HS-5 (cell line): ENCODE measurements around the gene ABCC3.
"Not testable (repeated sequence)": the region's sequence is repeated elsewhere in the genome, so short reads cannot be mapped to it uniquely, and the experiment has no call there.

Experiments
- DNase-seq: peaks from one replicate; pipeline ENCODE4 v3.0.0-alpha.2; 2012; ENCODE audit warnings: low read depth

The ABCC3 gene

GRCh38 chr17:50707289-50708049, 72.8 kb downstream of the ABCC3 start, which contains the start of gene ANKRD40:
TSS of gene ANKRD40 (minus strand) at chr17:50707914. CDS start at chr17:50707654, 260 bp downstream.
- peak; percentile 81 for DNase-seq

GRCh38 chr17:50708050-50709000, 73.6 kb downstream of the ABCC3 start:
- no peak for DNase-seq

GRCh38 chr17:50709053-50709452, 74.4 kb downstream of the ABCC3 start:
- not testable (repeated sequence) for DNase-seq

- no peak for DNase-seq
Observed at GRCh38 chr17:50710025-50710424, 75.3 kb downstream of the ABCC3 start.

GRCh38 chr17:50710650-50711049, 76.0 kb downstream of the ABCC3 start:
- DNase-seq = no peak

GRCh38 chr17:50712641-50713040, 78.0 kb downstream of the ABCC3 start:
- no peak for DNase-seq

GRCh38 chr17:50715471-50715870, 80.8 kb downstream of the ABCC3 start:
- no peak for DNase-seq

GRCh38 chr17:50719144-50719923, 84.7 kb downstream of the ABCC3 start, which contains the start of gene LUC7L3:
TSS of gene LUC7L3 (plus strand) at chr17:50719603. CDS start at chr17:50719733, 130 bp downstream.
- DNase-seq = peak; percentile 79

- no peak for DNase-seq
Observed at GRCh38 chr17:50719924-50720794, 85.5 kb downstream of the ABCC3 start.

GRCh38 chr17:50721194-50722010, 86.7 kb downstream of the ABCC3 start:
- no peak for DNase-seq

- DNase-seq = no peak
Observed at GRCh38 chr17:50722746-50723145, 88.1 kb downstream of the ABCC3 start.

- DNase-seq = not testable (repeated sequence)
Observed at GRCh38 chr17:50724622-50725021, 89.9 kb downstream of the ABCC3 start.

GRCh38 chr17:50725769-50726655, 91.3 kb downstream of the ABCC3 start:
- no peak for DNase-seq

GRCh38 chr17:50728112-50728429, 93.4 kb downstream of the ABCC3 start:
- no peak for DNase-seq

GRCh38 chr17:50728881-50729765, 94.4 kb downstream of the ABCC3 start:
- no peak for DNase-seq

- no peak for DNase-seq
Observed at GRCh38 chr17:50731575-50732460, 97.1 kb downstream of the ABCC3 start.

- DNase-seq = no peak
Observed at GRCh38 chr17:50735287-50735686, 100.6 kb downstream of the ABCC3 start.
